ENCODE data around the gene PC. TPM values are rescaled to one million over a fixed set of nuclear protein-coding genes. Genes with fewer than 3 reads are reported as not detected.

Gene PC
- total RNA-seq, 4 donors from 2014 or later = 13.1 to 67.6 (median 32.1) TPM

- no peak for DNase-seq
- no peak overlapping the region for H3K27ac ChIP-seq
- in situ Hi-C loops (cut with MboI; ENCODE audit: low sequenced_read_pairs in 4 of 4) = no loop called here
These were observed 89.2 kb downstream of the PC start for GRCh38 chr11:66868726-66869566.

GRCh38 chr11:66868082-66868725 lies 90.0 kb downstream of the PC start:
- H3K4me3 ChIP-seq = no peak overlapping the region
- no peak for DNase-seq
- TF ChIP-seq CTCF (IDR thresholded peaks at IDR 0.05 in 4 of 5, conservative IDR thresholded peaks at IDR 0.05 in 1 of 5) = no peak
- no peak for TF ChIP-seq POLR2A (IDR thresholded peaks at IDR 0.05)
- peaks cover 0 to 9% of the 10 kb centered on the region in 2 donors for H3K36me3 ChIP-seq
- H3K27me3 ChIP-seq = no peaks in the 10 kb centered on the region
- intact Hi-C loops (cut with DNase I; ENCODE audit: low total_unique reads) = no loop called here
- no peaks in the 10 kb centered on the region for H3K4me1 ChIP-seq
- no peak for ATAC-seq
- in situ Hi-C loops (cut with MboI; ENCODE audit: low sequenced_read_pairs in 4 of 4) = no loop called here
- no peaks in the 10 kb centered on the region for H3K9me3 ChIP-seq
- H3K27ac ChIP-seq = no peak overlapping the region

More at GRCh38 chr11:66868726-66869566, 89.2 kb downstream of the PC start:
- Histone ChIP-seq H3K36me3 (peaks cover 0 to 9% of the 10 kb centered on the region in 2 donors), H3K4me3 (no peak overlapping the region), H3K27me3 (no peaks in the 10 kb centered on the region), H3K4me1 (no peaks in the 10 kb centered on the region), H3K9me3 (no peaks in the 10 kb centered on the region)
- no peak for TF ChIP-seq POLR2A (IDR thresholded peaks at IDR 0.05)
- no peak for TF ChIP-seq CTCF (IDR thresholded peaks at IDR 0.05 in 4 of 5, conservative IDR thresholded peaks at IDR 0.05 in 1 of 5)
- no peak for ATAC-seq
- intact Hi-C loops (cut with DNase I; ENCODE audit: low total_unique reads) = no loop called here

- Histone ChIP-seq H3K4me3 (no peak overlapping the region), H3K27me3 (no peaks in the 10 kb centered on the region), H3K4me1 (no peaks in the 10 kb centered on the region), H3K36me3 (peaks cover 0 to 9% of the 10 kb centered on the region in 2 donors), H3K27ac (no peak overlapping the region), H3K9me3 (no peaks in the 10 kb centered on the region)
- intact Hi-C loops (cut with DNase I; ENCODE audit: low total_unique reads) (no loop called here), in situ Hi-C loops (cut with MboI; ENCODE audit: low sequenced_read_pairs in 4 of 4) (no loop called here)
- TF ChIP-seq POLR2A (IDR thresholded peaks at IDR 0.05) (no peak), CTCF (IDR thresholded peaks at IDR 0.05 in 4 of 5, conservative IDR thresholded peaks at IDR 0.05 in 1 of 5) (no peak)
- DNase-seq (no peak), ATAC-seq (no peak)
These were observed 90.7 kb downstream of the PC start for GRCh38 chr11:66867425-66868040.

GRCh38 chr11:66866511-66866986 lies 91.6 kb downstream of the PC start:
- Histone ChIP-seq H3K4me3 (no peak overlapping the region), H3K27ac (no peak overlapping the region), H3K4me1 (no peaks in the 10 kb centered on the region), H3K9me3 (no peaks in the 10 kb centered on the region), H3K36me3 (peaks cover 0 to 9% of the 10 kb centered on the region in 2 donors), H3K27me3 (no peaks in the 10 kb centered on the region)
- intact Hi-C loops (cut with DNase I; ENCODE audit: low total_unique reads) (no loop called here), in situ Hi-C loops (cut with MboI; ENCODE audit: low sequenced_read_pairs in 4 of 4) (no loop called here)
- ATAC-seq = no peak
- DNase-seq = no peak
- TF ChIP-seq POLR2A (IDR thresholded peaks at IDR 0.05) (no peak), CTCF (IDR thresholded peaks at IDR 0.05 in 4 of 5, conservative IDR thresholded peaks at IDR 0.05 in 1 of 5) (no peak)

All from gastrocnemius medialis (tissue), 4 donors.